GM10266 (cell line): ENCODE data around the gene LMAN2L.

Experiments used
- DNase-seq: peaks from one replicate; pipeline ENCODE4 v3.0.0; 2012; ENCODE audit errors: extremely low spot score
- CTCF ChIP-seq: IDR thresholded peaks from 2 replicates; pipeline ENCODE4 v1.5.1; 2012; ENCODE audit warnings: mild to moderate bottlenecking, low read depth; ENCODE audit not compliant: control insufficient read depth, insufficient read depth; ENCODE audit errors: missing control alignments

Gene LMAN2L

DNA sequence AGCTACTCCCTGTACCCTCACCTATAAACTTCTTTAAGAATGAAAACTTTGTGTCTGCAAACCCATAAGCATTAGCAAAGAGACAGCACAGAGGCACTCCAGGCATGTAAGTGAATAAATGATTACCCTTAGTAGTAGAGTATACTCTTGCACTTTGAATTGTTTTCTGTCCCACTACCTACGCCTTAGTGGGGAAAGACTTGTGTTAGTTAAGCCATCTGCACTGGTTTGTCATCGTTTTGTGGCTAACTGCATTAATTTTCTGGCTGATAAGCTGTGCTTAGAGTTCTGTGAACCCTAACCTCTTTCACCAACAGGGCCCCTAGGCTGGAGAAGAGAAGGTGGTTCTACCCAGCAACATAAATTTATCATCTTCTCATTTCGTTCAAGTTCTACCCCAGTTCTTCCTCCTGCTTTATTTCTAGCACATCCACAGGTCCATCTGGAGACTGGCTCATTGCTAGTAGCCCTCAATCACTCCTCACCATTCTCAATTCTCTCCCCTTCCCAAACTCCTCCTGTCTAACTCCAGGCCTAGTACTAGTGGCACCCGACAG, 710 bp downstream of the LMAN2L start:
- no peak for TF ChIP-seq CTCF
- no peak for DNase-seq

DNA sequence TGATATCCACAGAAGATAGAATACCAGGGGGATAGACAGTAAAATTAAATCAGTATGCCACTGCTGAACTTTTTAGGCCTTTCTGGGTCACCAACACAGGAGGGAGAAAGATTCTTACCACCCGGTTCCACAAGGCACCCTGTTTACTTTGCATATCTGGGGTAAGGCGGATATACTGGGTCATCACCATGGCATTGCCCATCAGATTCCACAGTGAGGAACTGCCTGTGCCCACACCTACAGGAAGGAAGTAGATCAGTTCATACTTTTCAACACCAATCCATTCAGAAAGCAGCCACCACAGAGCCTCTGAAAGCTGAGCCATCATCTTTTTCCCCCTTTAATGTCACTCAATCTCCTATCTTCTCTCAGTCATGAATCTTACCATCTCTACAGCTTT, 2.0 kb downstream of the LMAN2L start:
- no peak for TF ChIP-seq CTCF
- no peak for DNase-seq

DNA sequence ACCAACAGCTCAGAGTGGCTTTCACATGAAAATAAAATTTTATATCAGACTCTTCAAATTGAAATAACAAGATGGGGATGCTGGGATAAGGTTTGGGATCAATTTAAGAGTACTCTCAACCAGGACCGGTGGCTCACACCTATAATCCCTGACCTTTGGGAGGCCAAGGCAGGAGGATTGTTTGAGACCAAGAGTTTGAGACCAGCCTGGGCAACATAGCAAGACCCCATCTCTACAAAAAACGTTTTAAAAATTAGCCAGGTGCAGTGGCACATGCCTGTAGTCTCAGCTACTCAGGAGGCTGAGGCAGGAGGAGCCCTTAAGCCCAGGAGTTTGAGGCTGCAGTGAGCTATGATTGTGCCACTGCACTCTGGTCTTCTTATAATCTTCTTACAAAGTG, 2.6 kb downstream of the LMAN2L start:
- no peak for TF ChIP-seq CTCF
- no peak for DNase-seq

- no peak for TF ChIP-seq CTCF
- DNase-seq, result no peak
Observed at GRCh38 chr2:96734880-96735583, 4.8 kb downstream of the LMAN2L start.

GRCh38 chr2:96733931-96734330, 5.9 kb downstream of the LMAN2L start:
- no peak for TF ChIP-seq CTCF
- no peak for DNase-seq

GRCh38 chr2:96730212-96730611, 9.7 kb downstream of the LMAN2L start:
- TF ChIP-seq CTCF, result no peak
- no peak for DNase-seq

- no peak for TF ChIP-seq CTCF
- no peak for DNase-seq
Observed at GRCh38 chr2:96729748-96730147, 10.1 kb downstream of the LMAN2L start.
